Stimulated activated CD8-positive, alpha-beta memory T cell treated with anti-CD3 and anti-CD28 coated beads, Interleukin-2, amount 100 ng/mL, for 48 hours (primary cell): ENCODE measurements around the gene EIF4G3.
"Not testable (repeated sequence)": the region's sequence is repeated elsewhere in the genome, so short reads cannot be mapped to it uniquely, and the experiment has no call there.

Experiments
- DNase-seq, 2 donors: peaks; one replicate each; pipeline ENCODE4 v3.0.0-alpha.2; 2020; ENCODE audit warnings: low read depth in 2 of 2

The EIF4G3 gene

DNA sequence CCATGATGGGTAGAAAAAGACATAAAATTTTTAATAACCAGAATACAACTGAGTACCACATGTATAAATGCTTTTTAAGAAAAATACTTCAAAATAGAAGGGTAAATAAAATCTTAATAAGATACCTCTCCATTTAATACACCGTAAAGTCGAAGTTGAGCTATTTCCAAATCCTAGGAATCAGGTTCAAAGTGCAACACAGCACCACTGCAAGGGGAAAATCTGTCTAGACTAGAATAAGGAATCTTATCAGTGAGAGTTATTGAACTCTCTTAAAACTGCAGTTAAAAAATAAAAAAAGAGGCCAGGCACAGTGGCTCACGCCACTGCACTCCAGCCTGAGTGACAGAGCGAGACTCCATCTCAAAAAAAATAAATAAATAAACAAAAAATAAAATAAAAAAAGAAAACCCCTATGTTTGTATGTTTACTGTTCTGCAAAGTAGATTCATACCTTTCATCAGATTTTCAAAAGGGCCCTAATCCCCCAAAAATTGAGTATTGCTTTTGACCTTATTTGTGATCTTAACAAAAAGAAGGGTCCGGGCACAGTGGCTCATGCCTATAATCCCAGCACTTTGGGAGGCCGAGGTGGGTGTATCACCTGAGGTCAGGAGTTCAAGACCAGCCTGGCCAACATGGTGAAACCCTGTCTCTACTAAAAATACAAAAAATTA lies 109.0 kb downstream of the EIF4G3 start:
- DNase-seq, result no peak

DNA sequence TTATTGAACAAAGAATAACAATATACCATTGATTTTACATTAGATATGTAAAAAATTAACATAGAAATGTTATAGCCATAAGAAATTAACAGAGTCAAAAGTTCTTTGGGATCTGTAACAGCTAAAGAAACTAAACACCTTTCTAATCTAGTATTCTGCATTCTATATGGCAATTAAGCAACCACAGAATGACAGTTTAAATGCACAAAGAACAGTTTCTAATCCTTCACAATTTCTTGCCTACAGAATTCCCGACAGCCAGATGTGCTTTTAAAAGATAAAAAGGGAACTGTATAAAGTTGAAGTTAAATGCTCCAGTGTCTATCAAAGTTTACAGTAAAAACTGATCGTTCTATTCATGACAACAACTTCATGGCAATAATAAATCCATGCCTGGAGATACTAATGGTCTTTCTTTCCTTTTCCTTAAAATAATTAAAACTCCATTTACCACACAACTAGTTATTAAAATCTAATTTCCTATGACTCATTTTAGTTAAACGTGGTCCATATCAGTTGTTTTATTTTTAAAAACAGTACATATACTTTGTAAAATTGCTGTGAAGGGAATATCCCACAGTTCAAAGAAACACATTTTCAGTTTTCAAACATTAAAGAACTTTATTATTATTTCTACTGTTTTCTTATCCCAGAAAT lies 110.2 kb downstream of the EIF4G3 start:
- DNase-seq, result no peak

DNA sequence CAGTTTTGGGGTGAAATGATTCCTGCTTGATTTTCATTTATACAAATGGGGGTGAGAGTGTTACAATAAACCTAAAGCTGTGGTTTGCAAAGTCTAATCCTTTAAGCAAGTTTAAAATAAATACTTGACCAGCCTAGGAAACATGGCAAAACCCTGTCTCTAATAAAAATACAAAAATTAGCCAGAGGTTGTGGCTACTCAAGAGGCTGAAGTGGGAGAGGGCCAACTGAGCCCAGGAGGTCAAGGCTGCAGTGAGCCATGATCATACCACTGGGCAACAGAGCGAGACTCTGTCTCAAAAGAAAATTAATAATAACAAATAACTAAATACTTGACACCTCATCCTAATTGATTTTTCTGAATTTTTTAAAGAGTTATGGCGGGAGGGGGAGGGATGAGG lies 110.8 kb downstream of the EIF4G3 start:
- no peak for DNase-seq

DNA sequence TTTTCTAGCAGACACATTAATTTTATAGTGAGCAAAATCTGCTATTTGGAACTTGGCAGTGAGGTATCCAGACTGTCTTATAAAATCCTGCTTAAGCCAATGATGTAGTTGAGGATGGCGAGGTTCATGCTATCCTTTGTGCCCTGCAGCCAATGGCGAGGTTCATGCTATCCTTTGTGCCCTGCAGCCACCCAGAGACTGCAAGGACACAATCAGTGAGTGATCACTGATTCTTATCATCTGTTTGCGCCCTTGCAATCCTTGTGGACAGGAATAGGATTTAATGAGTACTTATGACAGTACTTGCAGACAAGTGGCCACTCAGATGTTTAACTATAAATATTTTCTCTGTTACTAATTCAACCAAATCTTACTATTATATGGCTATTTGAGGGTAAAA lies 112.6 kb downstream of the EIF4G3 start:
- no peak for DNase-seq

GRCh38 chr1:21060523-21060922 lies 116.2 kb downstream of the EIF4G3 start:
- DNase-seq, result no peak

GRCh38 chr1:21059021-21059420 lies 117.7 kb downstream of the EIF4G3 start:
- no peak for DNase-seq

- no peak for DNase-seq
Measured at GRCh38 chr1:21058035-21058793, 118.5 kb downstream of the EIF4G3 start.

GRCh38 chr1:21053189-21053928 lies 123.3 kb downstream of the EIF4G3 start:
- DNase-seq, result not testable (repeated sequence)

DNA sequence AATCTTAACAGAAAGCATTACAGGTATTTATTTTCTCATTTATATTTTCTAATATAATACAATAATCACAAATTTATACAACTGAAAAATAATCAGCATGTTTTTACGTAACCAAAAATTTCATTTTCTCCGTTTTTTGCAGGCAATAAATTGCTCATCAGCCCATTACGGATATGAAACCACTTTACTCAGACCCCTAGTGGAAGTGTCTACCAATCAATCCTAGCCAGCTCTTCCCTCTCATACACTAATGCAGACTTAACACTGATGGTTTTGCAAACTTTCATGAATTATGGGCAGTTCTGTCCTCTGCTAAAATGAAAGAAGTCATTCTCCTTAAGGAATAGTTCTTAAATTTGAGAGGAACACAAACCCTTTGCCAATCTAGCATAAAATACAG lies 124.7 kb downstream of the EIF4G3 start:
- DNase-seq, result no peak

- DNase-seq, result no peak
Measured at GRCh38 chr1:21051177-21051825, 125.4 kb downstream of the EIF4G3 start.

DNA sequence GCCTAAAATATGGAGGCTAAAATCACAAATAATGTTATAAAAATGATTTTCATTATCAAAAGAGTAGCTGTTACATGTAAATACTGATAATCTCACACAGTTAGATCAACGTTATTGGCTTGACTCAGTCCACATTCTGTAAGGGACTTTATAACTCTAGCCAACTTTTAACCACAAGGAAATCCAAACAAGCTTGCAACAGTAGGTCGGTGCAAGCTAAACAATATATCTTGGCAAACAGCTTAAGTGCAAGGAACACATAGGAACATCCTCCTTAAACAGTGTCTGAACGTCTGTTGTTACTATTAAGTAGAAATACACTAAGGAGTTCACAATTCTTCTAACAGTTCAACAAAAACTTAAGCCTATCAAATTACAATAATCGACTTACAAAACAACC lies 126.7 kb downstream of the EIF4G3 start:
- no peak for DNase-seq

DNA sequence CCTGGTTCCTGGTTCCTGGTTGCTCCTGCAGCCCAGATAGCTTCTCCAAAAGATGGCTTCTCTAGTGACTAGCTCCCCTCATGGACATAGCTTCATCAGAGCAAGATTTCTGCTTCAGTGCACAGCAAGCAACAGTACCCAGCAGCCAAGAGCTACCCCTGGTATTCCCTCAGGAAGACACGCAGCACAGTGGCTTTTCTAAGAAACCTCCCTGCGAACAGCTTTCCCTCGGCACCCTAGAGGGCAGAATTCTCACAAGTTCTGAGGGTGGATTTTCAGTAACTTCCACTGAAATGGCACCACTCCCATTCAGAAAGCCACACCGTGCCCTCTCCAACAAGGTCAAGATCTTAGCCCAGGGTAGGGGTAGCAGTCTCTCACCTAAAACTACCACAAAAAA lies 128.2 kb downstream of the EIF4G3 start:
- DNase-seq, result no peak

DNA sequence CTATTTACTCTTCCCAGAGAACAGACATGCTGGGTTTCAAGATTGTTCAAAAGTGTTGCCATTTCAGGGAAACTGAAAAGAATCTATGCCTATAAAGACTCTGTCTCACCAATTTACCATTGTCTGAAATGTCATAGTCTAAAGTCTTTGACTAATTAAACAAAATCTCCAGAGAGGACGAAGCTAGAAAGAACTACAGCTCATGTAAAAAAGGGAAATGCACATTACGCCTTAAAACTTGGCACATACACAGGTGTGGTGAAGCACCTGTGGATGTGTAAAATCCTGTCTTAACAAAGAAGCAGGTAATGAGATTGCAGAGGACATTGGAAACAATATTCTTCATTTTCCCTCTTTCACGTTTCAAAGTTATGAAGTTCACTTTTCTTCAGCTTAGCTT lies 130.6 kb downstream of the EIF4G3 start:
- no peak for DNase-seq

DNA sequence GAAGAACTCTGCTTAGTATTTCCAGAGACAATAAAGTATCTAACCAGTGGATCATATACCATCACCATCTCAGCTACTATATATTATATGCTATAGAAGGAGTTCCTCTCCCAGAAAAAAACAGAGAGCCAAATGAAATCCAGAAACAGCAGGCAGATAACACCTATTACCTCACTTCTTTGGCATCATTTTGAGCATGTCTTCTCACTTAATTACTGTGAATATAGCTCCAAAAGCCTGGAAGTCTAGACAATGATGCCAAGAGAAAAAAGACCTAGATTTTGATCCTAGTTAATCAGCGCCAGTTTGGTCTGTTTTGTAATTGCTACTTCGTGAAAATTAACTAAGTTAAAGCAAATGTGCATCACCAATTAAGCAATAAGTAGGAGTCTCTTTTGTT lies 131.3 kb downstream of the EIF4G3 start:
- no peak for DNase-seq

- no peak for DNase-seq
Measured at GRCh38 chr1:21042929-21043605, 133.6 kb downstream of the EIF4G3 start.

DNA sequence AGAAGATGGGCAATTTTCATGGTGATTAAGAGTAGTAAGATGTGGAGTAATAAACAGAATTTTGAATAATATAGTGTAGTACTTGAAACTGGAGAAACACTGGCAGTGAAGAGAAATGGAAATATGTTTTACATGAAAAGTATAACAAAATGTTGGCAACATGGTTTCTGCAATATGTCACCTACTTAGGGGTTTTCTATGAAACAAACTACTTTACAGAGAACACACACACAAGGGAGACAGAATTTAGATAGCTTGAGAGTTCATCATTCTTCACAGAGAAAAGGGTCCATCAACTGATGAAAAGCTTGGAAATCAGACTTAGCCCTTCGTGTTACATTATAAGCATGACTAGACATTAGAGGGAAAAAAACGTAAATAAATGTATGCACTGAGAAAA lies 135.2 kb downstream of the EIF4G3 start:
- DNase-seq, result no peak

GRCh38 chr1:21037091-21037490 lies 139.6 kb downstream of the EIF4G3 start:
- DNase-seq, result no peak

DNA sequence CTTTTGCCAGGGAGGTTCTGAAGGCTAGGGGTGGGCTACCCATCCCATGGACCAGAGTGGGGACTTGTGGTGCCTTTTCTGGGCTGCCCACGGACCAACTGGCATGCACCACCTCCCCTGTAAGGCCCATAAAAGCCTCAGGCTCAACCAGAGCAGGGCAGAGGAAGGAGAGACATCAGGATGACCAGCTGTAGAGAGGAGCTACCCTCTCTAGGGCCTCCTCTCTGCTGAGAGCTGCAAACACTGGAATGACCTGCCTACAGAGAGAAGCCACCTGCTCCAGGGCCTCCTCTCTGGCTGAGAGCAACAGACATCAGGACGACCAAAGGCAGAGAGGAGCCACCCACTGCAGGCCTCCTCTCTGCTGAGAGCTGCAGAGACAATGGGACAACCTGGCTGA lies 140.9 kb downstream of the EIF4G3 start:
- DNase-seq, result no peak

DNA sequence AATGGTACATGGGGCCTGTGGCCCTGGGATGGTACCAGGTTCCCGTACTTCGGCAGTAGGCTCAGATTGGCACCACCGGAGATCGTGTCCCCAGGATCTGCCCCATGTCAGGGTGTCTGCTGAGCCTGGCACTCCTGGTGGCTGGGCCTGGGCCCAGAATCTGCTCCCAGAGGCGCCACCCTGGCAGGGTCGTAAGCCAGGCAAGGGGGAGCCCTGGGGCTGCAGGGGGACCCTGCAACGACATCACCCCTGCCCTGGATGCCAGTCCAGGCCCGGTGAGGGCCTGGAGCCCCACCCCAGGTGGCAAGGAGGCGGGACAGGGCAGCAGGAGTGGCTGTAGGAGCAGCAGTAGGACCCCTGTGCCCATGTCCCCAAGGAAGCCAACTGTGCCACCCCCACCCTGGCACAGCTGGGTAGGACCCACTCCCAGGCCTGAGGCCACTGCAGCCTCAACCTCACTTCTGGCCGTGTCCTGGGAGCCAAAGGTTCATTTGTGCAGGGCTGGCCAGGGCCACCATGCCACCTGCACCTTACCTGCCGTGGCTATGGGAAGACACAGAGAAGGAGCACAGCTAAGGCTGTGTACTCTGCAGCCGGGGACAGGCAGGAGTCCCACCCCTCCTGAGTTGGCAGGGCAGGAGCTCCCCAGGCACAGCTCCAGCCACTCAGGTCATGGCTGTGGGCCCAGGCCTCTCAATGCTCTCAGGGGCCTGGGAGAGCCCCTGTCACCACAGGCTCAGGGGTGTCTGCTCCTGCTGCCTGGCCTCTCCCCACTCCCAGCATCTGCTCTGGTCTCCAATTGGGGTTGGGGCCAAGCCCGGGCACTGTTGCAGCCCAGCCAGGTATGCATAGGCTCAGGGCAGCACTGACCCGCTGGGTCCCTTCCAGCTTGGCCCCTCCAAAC lies 141.7 kb downstream of the EIF4G3 start:
- DNase-seq, result no peak

DNA sequence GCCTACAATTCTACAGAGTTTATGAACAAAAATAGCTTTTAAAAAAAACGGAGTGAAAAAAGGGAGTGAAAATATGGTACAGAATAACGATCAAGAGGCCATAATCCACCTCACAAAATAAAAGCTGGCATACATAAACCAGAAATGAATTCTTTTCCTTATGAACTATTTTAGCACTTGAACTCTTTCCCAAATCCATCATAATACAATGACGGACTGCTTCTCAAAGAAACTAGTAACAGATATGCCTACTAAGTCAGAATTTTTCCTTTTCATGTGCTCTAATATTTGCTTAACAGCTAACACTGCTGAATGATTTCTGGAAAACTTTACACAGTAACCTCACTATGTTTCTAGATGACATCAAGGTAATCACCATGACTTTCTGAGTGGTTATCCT lies 144.0 kb downstream of the EIF4G3 start:
- DNase-seq, result no peak
